Measurements from ENCODE around the gene P2RY6. TPM values are rescaled to one million over a fixed set of nuclear protein-coding genes. Genes with fewer than 3 reads are reported as not detected.

P2RY6 gene
- total RNA-seq, 2 experiments from 2014 or later: not detected

GRCh38 chr11:73313652-73314051 lies 41.5 kb downstream of the P2RY6 start:
- POLR2A ChIA-PET: no interaction called here
- DNase-seq: no peak
- no peaks in the 10 kb centered on the region for H3K9me3 Mint-ChIP-seq
- peaks cover 18% of the 10 kb centered on the region for H3K27me3 Mint-ChIP-seq
- H3K36me3 Mint-ChIP-seq (ENCODE audit: low read depth): no peaks in the 10 kb centered on the region
- peaks cover 15% of the 10 kb centered on the region for H3K4me1 Mint-ChIP-seq
- CTCF ChIA-PET: interaction anchor here (0.6 to 2.4 kb wide), 5 partner anchors 9 to 1106 kb away, joined by 3 to 11 read pairs (median 4); no protein-coding TSS in a partner anchor
- H3K27ac Mint-ChIP-seq: no peak overlapping the region
- H3K4me3 Mint-ChIP-seq: no peak overlapping the region

DNA sequence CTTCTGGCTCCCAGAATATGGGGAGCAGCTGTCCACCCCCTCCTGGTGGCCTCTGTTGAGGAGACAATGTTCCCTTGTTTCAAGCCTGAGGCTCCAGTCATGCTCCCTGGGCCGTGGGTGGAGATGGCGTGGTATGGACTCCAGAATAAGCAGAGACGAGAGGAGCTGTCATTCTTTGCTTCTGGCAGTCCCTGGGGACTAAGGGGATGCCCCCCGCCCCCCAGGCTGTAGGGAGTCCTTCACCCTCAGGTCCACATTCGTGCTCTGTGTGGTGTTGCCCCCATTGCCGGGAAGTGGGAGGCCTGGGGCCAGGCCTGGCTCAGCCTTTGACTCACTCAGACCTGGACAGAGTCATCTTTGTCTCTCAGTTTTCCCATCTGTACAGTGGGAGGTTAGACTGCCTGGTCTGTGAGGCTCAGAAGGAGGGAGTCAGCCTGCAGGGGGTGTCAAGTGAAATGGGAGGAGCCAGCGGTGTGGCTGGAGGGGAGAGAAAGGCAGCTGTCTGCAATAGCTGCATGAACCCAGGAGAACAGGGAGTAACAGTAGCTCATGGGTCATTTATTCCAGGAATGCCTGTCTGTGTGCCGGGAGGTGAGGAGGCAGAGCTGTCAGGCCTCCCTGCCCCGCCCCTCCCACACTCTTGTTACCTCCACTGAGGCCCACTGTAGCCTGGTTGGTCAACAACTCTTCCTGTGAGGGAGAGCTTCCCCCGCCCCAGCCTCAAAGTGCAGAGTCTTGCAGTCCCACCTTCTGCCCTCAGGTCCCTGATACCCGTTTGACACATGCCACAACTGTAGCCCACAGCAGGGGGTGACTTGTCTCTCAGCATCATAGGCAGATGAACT lies 42.2 kb downstream of the P2RY6 start:
- H3K27ac Mint-ChIP-seq: peak overlapping the region; percentile 25

GRCh38 chr11:73315293-73316020 lies 43.3 kb downstream of the P2RY6 start:
- H3K36me3 Mint-ChIP-seq (ENCODE audit: low read depth): no peaks in the 10 kb centered on the region
- peaks cover 15% of the 10 kb centered on the region for H3K4me1 Mint-ChIP-seq
- ChIA-PET CTCF (no interaction called here), POLR2A (no interaction called here)
- H3K9me3 Mint-ChIP-seq: no peaks in the 10 kb centered on the region
- H3K27me3 Mint-ChIP-seq: peaks cover 8% of the 10 kb centered on the region
- DNase-seq: no peak
- no peak overlapping the region for H3K4me3 Mint-ChIP-seq
- H3K27ac Mint-ChIP-seq: no peak overlapping the region

More for the DNA sequence above, 42.2 kb downstream of the P2RY6 start:
- Mint-ChIP-seq H3K9me3 (no peaks in the 10 kb centered on the region), H3K27me3 (peaks cover 18% of the 10 kb centered on the region), H3K4me1 (peaks cover 15% of the 10 kb centered on the region), H3K4me3 (no peak overlapping the region), H3K36me3 (ENCODE audit: low read depth) (no peaks in the 10 kb centered on the region)
- no peak for DNase-seq
- ChIA-PET POLR2A (no interaction called here), CTCF (interaction anchor here (0.6 to 2.4 kb wide), 5 partner anchors 9 to 1107 kb away, joined by 3 to 11 read pairs (median 3); no protein-coding TSS in a partner anchor)

DNA sequence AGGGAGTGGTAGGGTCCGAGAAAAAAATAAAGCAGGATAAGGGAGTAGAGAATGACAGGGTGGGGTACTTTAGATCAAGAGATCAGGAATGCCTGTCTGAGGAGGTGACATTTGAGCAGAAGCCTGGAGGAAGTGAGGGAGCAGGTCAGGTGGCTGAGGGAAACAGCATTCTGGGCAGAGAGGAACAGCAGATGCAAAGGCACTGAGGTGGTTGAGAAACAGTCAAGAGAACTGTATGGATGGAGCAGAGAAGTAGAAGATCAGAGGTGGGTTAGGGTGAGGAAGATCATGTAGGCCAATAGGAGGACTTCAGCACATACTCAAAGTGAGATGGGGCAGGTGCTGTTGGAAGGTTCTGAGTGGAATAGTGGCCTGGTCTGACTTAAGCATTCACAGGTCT lies 44.3 kb downstream of the P2RY6 start:
- H3K27me3 Mint-ChIP-seq: peaks cover 8% of the 10 kb centered on the region
- no peak overlapping the region for H3K4me3 Mint-ChIP-seq
- no peak for DNase-seq
- POLR2A ChIA-PET: no interaction called here
- H3K27ac Mint-ChIP-seq: no peak overlapping the region
- H3K36me3 Mint-ChIP-seq (ENCODE audit: low read depth): no peaks in the 10 kb centered on the region
- CTCF ChIA-PET: interaction anchor here (1.0 to 1.4 kb wide), 2 partner anchors 10 to 77 kb away, joined by 3 read pairs; no protein-coding TSS in a partner anchor
- no peaks in the 10 kb centered on the region for H3K9me3 Mint-ChIP-seq
- H3K4me1 Mint-ChIP-seq: peaks cover 15% of the 10 kb centered on the region

DNA sequence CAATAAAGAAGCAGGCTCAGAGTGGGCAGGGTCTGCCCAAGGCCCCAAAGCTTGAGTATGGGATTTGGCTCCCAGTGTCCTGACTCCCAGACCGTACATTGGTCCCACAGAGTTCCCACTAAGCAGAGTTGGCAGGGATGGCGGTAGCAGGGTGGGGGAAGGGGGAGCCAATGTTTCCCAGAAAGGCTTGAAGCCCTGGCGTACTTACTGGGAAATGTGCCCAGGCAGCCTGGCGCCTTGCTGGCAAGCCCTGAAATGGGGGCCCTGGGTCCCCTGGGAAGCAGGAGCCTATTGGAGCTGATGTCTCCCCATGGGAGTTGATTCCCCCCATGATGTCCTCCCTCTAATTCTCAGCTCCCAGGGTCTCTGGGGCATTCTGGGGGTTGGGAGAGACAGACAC lies 45.2 kb downstream of the P2RY6 start:
- H3K36me3 Mint-ChIP-seq (ENCODE audit: low read depth): no peaks in the 10 kb centered on the region
- no peak overlapping the region for H3K27ac Mint-ChIP-seq
- CTCF ChIA-PET: interaction anchor here (1.0 to 1.4 kb wide), 2 partner anchors 11 to 76 kb away, joined by 3 read pairs; no protein-coding TSS in a partner anchor
- H3K4me1 Mint-ChIP-seq: peaks cover 19% of the 10 kb centered on the region
- H3K4me3 Mint-ChIP-seq: no peak overlapping the region
- no peak for DNase-seq
- H3K9me3 Mint-ChIP-seq: no peaks in the 10 kb centered on the region
- peaks cover 8% of the 10 kb centered on the region for H3K27me3 Mint-ChIP-seq
- POLR2A ChIA-PET: no interaction called here

DNA sequence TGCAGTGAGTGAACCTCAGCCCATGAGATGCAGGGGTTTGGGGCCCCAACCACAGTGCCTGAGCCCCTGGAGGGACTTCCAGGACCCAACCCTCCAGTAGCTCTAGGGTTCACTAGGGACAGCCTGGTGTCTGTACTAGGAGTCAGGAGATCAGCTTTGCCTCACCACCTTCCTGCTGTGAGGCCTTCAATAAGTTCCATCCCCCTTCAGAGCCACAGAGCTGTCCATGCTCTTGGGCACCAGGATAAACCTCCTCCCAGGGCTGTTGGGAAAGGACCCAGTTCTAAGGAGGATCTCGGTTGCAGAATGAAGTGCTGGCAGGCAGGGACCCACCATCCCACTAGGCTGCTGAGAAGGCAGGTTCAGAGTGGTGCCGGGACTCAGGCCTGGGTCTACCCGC lies 45.7 kb downstream of the P2RY6 start:
- H3K4me3 Mint-ChIP-seq: no peak overlapping the region
- no peak overlapping the region for H3K27ac Mint-ChIP-seq
- ChIA-PET POLR2A (no interaction called here), CTCF (interaction anchor here (1.4 kb wide), 1 partner anchor 76 kb away, joined by 3 read pairs; no protein-coding TSS in a partner anchor)
- no peaks in the 10 kb centered on the region for H3K36me3 Mint-ChIP-seq (ENCODE audit: low read depth)
- no peaks in the 10 kb centered on the region for H3K9me3 Mint-ChIP-seq
- peaks cover 8% of the 10 kb centered on the region for H3K27me3 Mint-ChIP-seq
- H3K4me1 Mint-ChIP-seq: peaks cover 19% of the 10 kb centered on the region
- no peak for DNase-seq

DNA sequence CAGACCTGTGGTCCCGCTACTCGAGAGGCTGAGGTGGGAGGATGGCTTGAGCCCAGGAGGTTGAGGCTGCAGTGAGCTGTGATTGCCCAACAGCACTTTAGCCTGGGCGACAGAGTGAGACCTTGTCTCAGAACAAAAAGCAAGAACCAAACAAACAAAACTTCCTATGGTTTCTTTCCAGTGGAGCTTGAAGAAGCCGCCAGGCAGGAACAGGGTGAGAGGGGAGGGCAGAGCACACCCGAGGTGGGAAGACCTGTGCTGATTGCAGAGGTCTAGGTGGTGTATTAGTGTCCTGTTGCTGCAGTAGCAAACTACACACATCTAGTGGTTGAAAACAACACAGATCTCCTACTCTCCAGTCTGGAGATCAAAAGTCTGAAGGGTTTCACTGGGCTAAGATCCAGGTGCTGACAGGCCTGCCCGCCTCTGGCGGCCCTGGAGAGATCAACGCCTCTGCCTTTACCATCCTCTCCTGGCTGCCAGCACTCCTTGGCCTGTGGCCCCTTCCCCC lies 46.4 kb downstream of the P2RY6 start:
- Mint-ChIP-seq H3K27me3 (peaks cover 8% of the 10 kb centered on the region), H3K4me3 (no peak overlapping the region), H3K4me1 (peaks cover 16% of the 10 kb centered on the region), H3K9me3 (no peaks in the 10 kb centered on the region), H3K27ac (no peak overlapping the region), H3K36me3 (ENCODE audit: low read depth) (no peaks in the 10 kb centered on the region)
- CTCF ChIA-PET: interaction anchor here (0.7 kb wide), 1 partner anchor 1656 kb away, joined by 3 read pairs; no protein-coding TSS in a partner anchor
- POLR2A ChIA-PET: no interaction called here
- no peak for DNase-seq

DNA sequence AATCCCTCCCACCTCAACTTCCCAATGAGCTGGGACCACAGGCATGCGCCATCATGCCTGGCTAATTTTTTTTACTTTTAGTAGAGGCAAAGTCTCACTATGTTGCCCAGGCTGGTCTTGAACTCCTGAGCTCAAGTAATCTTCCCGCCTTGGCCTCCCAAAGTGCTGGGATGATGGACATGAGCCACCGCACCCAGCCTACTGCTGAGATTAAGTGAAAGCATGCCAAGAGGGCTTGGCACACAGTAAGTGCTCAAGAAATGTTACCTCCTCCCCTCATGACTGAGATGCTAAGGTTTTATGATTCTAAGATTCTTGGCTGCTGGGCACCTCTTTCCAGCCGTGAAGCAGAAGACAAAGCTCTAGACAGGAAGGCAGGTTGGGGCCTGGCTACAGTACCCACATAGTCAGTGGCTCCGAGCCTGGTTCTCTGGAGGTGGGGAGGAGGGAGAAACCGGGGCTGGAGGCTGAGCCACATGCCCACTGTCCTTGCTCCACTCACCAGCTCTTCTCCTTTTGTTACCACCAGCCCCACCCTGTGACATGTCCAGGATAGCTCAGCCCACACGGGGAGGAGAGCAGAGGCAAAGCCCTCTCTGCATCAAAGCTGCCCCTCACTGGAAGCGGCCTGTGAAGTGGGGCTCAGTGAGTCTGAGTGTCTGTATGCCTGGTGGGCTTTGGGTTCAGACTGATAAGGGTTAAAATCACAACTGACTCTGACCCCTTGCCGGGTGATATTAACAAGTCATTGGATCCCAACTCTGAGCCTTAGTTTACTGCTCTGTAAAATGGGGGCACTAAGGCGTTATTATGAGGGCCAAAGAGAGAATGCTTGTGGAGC lies 48.8 kb downstream of the P2RY6 start:
- H3K36me3 Mint-ChIP-seq (ENCODE audit: low read depth): no peaks in the 10 kb centered on the region
- H3K4me3 Mint-ChIP-seq: no peak overlapping the region
- peaks cover 4% of the 10 kb centered on the region for H3K4me1 Mint-ChIP-seq
- peaks cover 7% of the 10 kb centered on the region for H3K27me3 Mint-ChIP-seq
- DNase-seq: no peak
- CTCF ChIA-PET: interaction anchor here (1.4 to 5.1 kb wide), 2 partner anchors 14 to 15 kb away, joined by 4 to 26 read pairs; no protein-coding TSS in a partner anchor
- POLR2A ChIA-PET: no interaction called here
- H3K9me3 Mint-ChIP-seq: no peaks in the 10 kb centered on the region
- H3K27ac Mint-ChIP-seq: no peak overlapping the region

- no peaks in the 10 kb centered on the region for H3K36me3 Mint-ChIP-seq (ENCODE audit: low read depth)
- no peak overlapping the region for H3K27ac Mint-ChIP-seq
These were observed 49.7 kb downstream of the P2RY6 start for GRCh38 chr11:73321604-73322381.

GRCh38 chr11:73322382-73323306 lies 50.5 kb downstream of the P2RY6 start:
- Mint-ChIP-seq H3K9me3 (no peaks in the 10 kb centered on the region), H3K27ac (no peak overlapping the region), H3K27me3 (no peaks in the 10 kb centered on the region), H3K36me3 (ENCODE audit: low read depth) (no peaks in the 10 kb centered on the region), H3K4me1 (peaks cover 4% of the 10 kb centered on the region), H3K4me3 (no peak overlapping the region)
- ChIA-PET CTCF (interaction anchor here (1.8 to 5.1 kb wide), 2 partner anchors 13 to 15 kb away, joined by 5 to 26 read pairs; no protein-coding TSS in a partner anchor), POLR2A (interaction anchor here (0.6 kb wide), 1 partner anchor 398 kb away, joined by 7 read pairs; no protein-coding TSS in a partner anchor)
- no peak for DNase-seq

More at GRCh38 chr11:73321604-73322381, 49.7 kb downstream of the P2RY6 start:
- POLR2A ChIA-PET: no interaction called here
- no peak for DNase-seq
- CTCF ChIA-PET: interaction anchor here (1.4 to 5.1 kb wide), 2 partner anchors 14 to 15 kb away, joined by 4 to 26 read pairs; no protein-coding TSS in a partner anchor
- Mint-ChIP-seq H3K27me3 (no peaks in the 10 kb centered on the region), H3K9me3 (no peaks in the 10 kb centered on the region), H3K4me1 (peaks cover 4% of the 10 kb centered on the region), H3K4me3 (no peak overlapping the region)

GRCh38 chr11:73323464-73323863 lies 51.3 kb downstream of the P2RY6 start:
- peaks cover 4% of the 10 kb centered on the region for H3K4me1 Mint-ChIP-seq
- H3K27ac Mint-ChIP-seq: no peak overlapping the region
- H3K27me3 Mint-ChIP-seq: no peaks in the 10 kb centered on the region
- no peak overlapping the region for H3K4me3 Mint-ChIP-seq
- no peaks in the 10 kb centered on the region for H3K36me3 Mint-ChIP-seq (ENCODE audit: low read depth)
- POLR2A ChIA-PET: no interaction called here
- CTCF ChIA-PET: interaction anchor here (1.8 to 5.1 kb wide), 2 partner anchors 12 to 16 kb away, joined by 5 to 26 read pairs; no protein-coding TSS in a partner anchor
- no peaks in the 10 kb centered on the region for H3K9me3 Mint-ChIP-seq
- no peak for DNase-seq

All from activated CD4-positive, alpha-beta T cell treated with anti-CD3 and anti-CD28 coated beads, Interleukin-2, amount 10 ng/mL, durations not matched to agents 7 days and 5 days (primary cell).